NCI-H1105 treated with DMSO at 0.1 percent for 48 hours (cell line): ENCODE measurements around the gene PTPRF.
A peak's percentile ranks its signal among the peaks of the same experiment; 100 is the strongest.

ENCODE experiments used
- DNase-seq: peaks from one replicate; lab custom pipeline; 2025; lab: John Stamatoyannopoulos, UW

Gene PTPRF

GRCh38 chr1:43552813-43553212 is 22.1 kb downstream of the PTPRF start:
- DNase-seq: no peak

GRCh38 chr1:43554444-43554992 is 23.8 kb downstream of the PTPRF start:
- peak; percentile 23 for DNase-seq

- no peak for DNase-seq
Observed at GRCh38 chr1:43556782-43557181, 26.1 kb downstream of the PTPRF start.

GRCh38 chr1:43557744-43558245 is 27.1 kb downstream of the PTPRF start:
- no peak for DNase-seq

- DNase-seq: peak; percentile 76
Observed at GRCh38 chr1:43558346-43558841, 27.7 kb downstream of the PTPRF start.

- DNase-seq: no peak
Observed at GRCh38 chr1:43559714-43560113, 29.0 kb downstream of the PTPRF start.

GRCh38 chr1:43560286-43560685 is 29.6 kb downstream of the PTPRF start:
- no peak for DNase-seq

- DNase-seq: no peak
Observed at GRCh38 chr1:43563876-43564539, 33.3 kb downstream of the PTPRF start.

- no peak for DNase-seq
Observed at GRCh38 chr1:43564551-43565348, 34.1 kb downstream of the PTPRF start.

- DNase-seq: peak; percentile 36
Observed at GRCh38 chr1:43565600-43566360, 35.1 kb downstream of the PTPRF start.

- no peak for DNase-seq
Observed at GRCh38 chr1:43566382-43567044, 35.8 kb downstream of the PTPRF start.

- DNase-seq: no peak
Observed at GRCh38 chr1:43569175-43569574, 38.5 kb downstream of the PTPRF start.

GRCh38 chr1:43570277-43570676 is 39.6 kb downstream of the PTPRF start:
- no peak for DNase-seq

- no peak for DNase-seq
Observed at GRCh38 chr1:43570715-43571114, 40.0 kb downstream of the PTPRF start.

- no peak for DNase-seq
Observed at GRCh38 chr1:43572084-43572483, 41.4 kb downstream of the PTPRF start.

- no peak for DNase-seq
Observed at GRCh38 chr1:43572538-43572937, 41.9 kb downstream of the PTPRF start.

GRCh38 chr1:43573066-43573800 is 42.5 kb downstream of the PTPRF start:
- DNase-seq: no peak

- no peak for DNase-seq
Observed at GRCh38 chr1:43576521-43576920, 45.8 kb downstream of the PTPRF start.

GRCh38 chr1:43577655-43578542 is 47.2 kb downstream of the PTPRF start:
- no peak for DNase-seq

GRCh38 chr1:43580039-43580438 is 49.4 kb downstream of the PTPRF start:
- DNase-seq: no peak
